CD4-positive, alpha-beta T cell (primary cell): ENCODE measurements around the gene PRKCA. TPM values are rescaled to one million over a fixed set of nuclear protein-coding genes. Genes with fewer than 3 reads are reported as not detected.

Source experiments
- ATAC-seq: fragments of 200-7000 bp; cut with Tn5 transposase; one replicate; pipeline ENCODE4 v1.10.0; 2022; ENCODE audit warnings: mild to moderate bottlenecking; ENCODE audit not compliant: poor library complexity
- CTCF ChIA-PET: fragments of 350-600 bp; sonication (Branson Sonifier 250); formaldehyde crosslinking; loops from one replicate; lab custom pipeline; 2021; ENCODE audit warnings: antibody characterized with exemption, inconsistent platforms; lab: Charles Lee
- POLR2A ChIA-PET: fragments of 350-600 bp; sonication (Branson Sonifier 250); formaldehyde crosslinking; loops from one replicate; lab custom pipeline; 2021; ENCODE audit warnings: antibody characterized with exemption, inconsistent platforms; lab: Charles Lee
- DNase-seq, 14 experiments: peaks; one replicate each; pipeline ENCODE4 v3.0.0-alpha.2; 2013 to 2020; ENCODE audit warnings: mixed read lengths in 2 of 14
- H3K27ac ChIP-seq, 2 donors: one replicate each; pipeline versions ENCODE4 v1.5.1 to v1.7.0; 2013; ENCODE audit warnings: low read length in 2 of 2, low read depth in 1 of 2, mild to moderate bottlenecking in 1 of 2
- H3K27me3 ChIP-seq, 2 experiments: 1 replicate in 1 of 2; 2 replicates in 1 of 2; pipeline versions ENCODE4 v1.6.1 to v1.7.0; 2013; ENCODE audit warnings: low read length in 2 of 2, control low read depth in 1 of 2, mild to moderate bottlenecking in 1 of 2, moderate library complexity in 1 of 2; ENCODE audit not compliant: insufficient read depth in 2 of 2, control insufficient read depth in 1 of 2
- H3K36me3 ChIP-seq: one replicate; pipeline ENCODE4 v1.6.1; 2013; ENCODE audit warnings: low read length, control low read depth; ENCODE audit not compliant: insufficient read depth
- H3K4me1 ChIP-seq: one replicate; pipeline ENCODE4 v1.6.1; 2013; ENCODE audit warnings: low read length, control low read depth; ENCODE audit not compliant: insufficient read depth
- H3K4me3 ChIP-seq: one replicate; pipeline ENCODE4 v1.5.1; 2013; ENCODE audit warnings: mild to moderate bottlenecking, low read length, moderate library complexity
- H3K9me3 ChIP-seq, 2 experiments: 1 replicate in 1 of 2; 2 replicates in 1 of 2; pipeline versions ENCODE4 v1.6.1 to v1.7.0; 2013; ENCODE audit warnings: low read length in 2 of 2, mild to moderate bottlenecking in 2 of 2, control low read depth in 1 of 2, moderate library complexity in 1 of 2; ENCODE audit not compliant: control insufficient read depth in 1 of 2, insufficient read depth in 1 of 2
- H3K27ac Mint-ChIP-seq: one replicate; pipeline ENCODE4 v1.8.0; 2020; ENCODE audit warnings: mixed read lengths
- H3K27me3 Mint-ChIP-seq: one replicate; pipeline ENCODE4 v1.8.0; 2021; ENCODE audit warnings: mixed read lengths
- H3K36me3 Mint-ChIP-seq: one replicate; pipeline ENCODE4 v1.8.0; 2021; ENCODE audit warnings: low read depth, mixed read lengths
- H3K4me1 Mint-ChIP-seq: one replicate; pipeline ENCODE4 v1.8.0; 2021; ENCODE audit warnings: low read depth, mixed read lengths
- H3K4me3 Mint-ChIP-seq: one replicate; pipeline ENCODE4 v1.8.0; 2020; ENCODE audit warnings: mild to moderate bottlenecking, mixed read lengths
- H3K9me3 Mint-ChIP-seq: one replicate; pipeline ENCODE4 v1.8.0; 2020; ENCODE audit warnings: mixed read lengths
- intact Hi-C, 2 experiments: fragments of 100-400 bp; cut with DNase I in 1 of 2; cut with micrococcal nuclease in 1 of 2; formaldehyde crosslinking; loops; one replicate each; pipeline versions ENCODE4 v1.15.1 to v1.9.0; 2023 to 2025; cut with DNase I, micrococcal nuclease
- total RNA-seq, 174 experiments: library from RNA in 2 of 174; stranded (reverse) in 2 of 174; gene quantifications; one replicate each; pipeline ENCODE4 v1.2.3 and lab custom pipeline; 2021 to 2026
- TF ChIP-seq, protein P1 (sequence below): fragments of 200-600 bp; IDR thresholded peaks from one replicate; pipeline ENCODE4 v1.8.0; 2022; ENCODE audit warnings: antibody characterized with exemption, mild to moderate bottlenecking

Gene PRKCA
- total RNA-seq, 2 experiments from 2014 or later: 84.8 to 88.6 TPM

DNA sequence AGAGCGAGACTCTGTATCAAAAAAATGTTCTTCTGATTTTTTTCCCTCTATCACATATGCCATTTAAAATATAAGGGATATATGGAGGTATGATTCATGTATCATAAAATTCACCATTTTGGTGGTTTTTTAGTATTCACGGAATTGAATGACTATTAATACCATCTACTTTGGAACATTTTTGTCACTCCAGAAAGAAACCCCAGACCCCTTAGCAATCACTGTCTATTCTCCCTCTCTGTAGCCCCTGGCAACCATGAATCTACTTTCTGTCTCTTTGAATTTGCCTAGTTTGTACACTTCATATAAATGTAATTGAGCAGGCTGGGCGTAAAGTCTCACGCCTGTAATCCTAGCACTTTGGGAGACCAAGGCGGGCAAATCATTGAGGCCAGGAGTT, 75.9 kb downstream of the PRKCA start:
- no peak overlapping the region for H3K27ac Mint-ChIP-seq
- H3K36me3 Mint-ChIP-seq: no peaks in the 10 kb centered on the region
- no peak overlapping the region for H3K27ac ChIP-seq
- no peaks in the 10 kb centered on the region for H3K27me3 ChIP-seq
- no peaks in the 10 kb centered on the region for H3K36me3 ChIP-seq
- H3K4me3 Mint-ChIP-seq: no peak overlapping the region
- DNase-seq (no peak), ATAC-seq (no peak)
- POLR2A ChIA-PET: interaction anchor here (2.0 kb wide), 1 partner anchor 25 kb away, joined by 4 read pairs; no protein-coding TSS in a partner anchor
- H3K9me3 ChIP-seq: no peaks in the 10 kb centered on the region
- CTCF ChIA-PET: no interaction called here
- H3K9me3 Mint-ChIP-seq: no peaks in the 10 kb centered on the region
- H3K4me3 ChIP-seq: no peak overlapping the region
- H3K27me3 Mint-ChIP-seq: no peaks in the 10 kb centered on the region
- H3K4me1 Mint-ChIP-seq: peaks cover 81% of the 10 kb centered on the region
- H3K4me1 ChIP-seq: peaks cover 23% of the 10 kb centered on the region
- TF ChIP-seq, protein P1, sequence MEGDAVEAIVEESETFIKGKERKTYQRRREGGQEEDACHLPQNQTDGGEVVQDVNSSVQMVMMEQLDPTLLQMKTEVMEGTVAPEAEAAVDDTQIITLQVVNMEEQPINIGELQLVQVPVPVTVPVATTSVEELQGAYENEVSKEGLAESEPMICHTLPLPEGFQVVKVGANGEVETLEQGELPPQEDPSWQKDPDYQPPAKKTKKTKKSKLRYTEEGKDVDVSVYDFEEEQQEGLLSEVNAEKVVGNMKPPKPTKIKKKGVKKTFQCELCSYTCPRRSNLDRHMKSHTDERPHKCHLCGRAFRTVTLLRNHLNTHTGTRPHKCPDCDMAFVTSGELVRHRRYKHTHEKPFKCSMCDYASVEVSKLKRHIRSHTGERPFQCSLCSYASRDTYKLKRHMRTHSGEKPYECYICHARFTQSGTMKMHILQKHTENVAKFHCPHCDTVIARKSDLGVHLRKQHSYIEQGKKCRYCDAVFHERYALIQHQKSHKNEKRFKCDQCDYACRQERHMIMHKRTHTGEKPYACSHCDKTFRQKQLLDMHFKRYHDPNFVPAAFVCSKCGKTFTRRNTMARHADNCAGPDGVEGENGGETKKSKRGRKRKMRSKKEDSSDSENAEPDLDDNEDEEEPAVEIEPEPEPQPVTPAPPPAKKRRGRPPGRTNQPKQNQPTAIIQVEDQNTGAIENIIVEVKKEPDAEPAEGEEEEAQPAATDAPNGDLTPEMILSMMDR: no peak
- intact Hi-C loops: no loop called here

DNA sequence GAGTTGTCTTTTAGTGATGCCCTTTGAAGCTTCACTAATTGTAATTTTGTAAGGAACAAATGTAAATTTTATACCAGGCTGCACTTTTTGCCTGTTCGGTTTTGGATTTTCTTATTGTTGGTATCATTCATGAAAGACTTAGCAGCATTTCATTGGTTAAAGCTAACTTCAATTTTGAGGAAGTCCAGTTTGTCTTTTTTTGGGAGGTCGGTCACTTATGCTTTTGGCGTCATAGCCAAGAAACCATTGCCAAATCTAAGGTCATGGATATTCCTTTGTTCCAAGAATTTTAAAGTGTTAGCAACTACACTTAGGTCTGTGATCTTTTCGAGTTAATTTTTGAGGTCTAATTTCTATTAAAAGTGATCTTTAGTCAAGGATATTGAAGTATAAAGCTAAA, 77.1 kb downstream of the PRKCA start:
- H3K36me3 ChIP-seq: no peaks in the 10 kb centered on the region
- H3K4me1 ChIP-seq: peaks cover 14% of the 10 kb centered on the region
- no peaks in the 10 kb centered on the region for H3K27me3 ChIP-seq
- Mint-ChIP-seq H3K27ac (peak overlapping the region; percentile 47), H3K27me3 (no peaks in the 10 kb centered on the region), H3K4me3 (no peak overlapping the region), H3K36me3 (no peaks in the 10 kb centered on the region), H3K4me1 (peaks cover 75% of the 10 kb centered on the region), H3K9me3 (no peaks in the 10 kb centered on the region)
- DNase-seq (no peak), ATAC-seq (no peak)
- CTCF ChIA-PET: no interaction called here
- no peak overlapping the region for H3K4me3 ChIP-seq
- TF ChIP-seq, protein P1: no peak
- intact Hi-C loops: no loop called here
- no peaks in the 10 kb centered on the region for H3K9me3 ChIP-seq
- POLR2A ChIA-PET: interaction anchor here (0.9 kb wide), 1 partner anchor 10 kb away, joined by 3 read pairs; no protein-coding TSS in a partner anchor
- no peak overlapping the region for H3K27ac ChIP-seq

DNA sequence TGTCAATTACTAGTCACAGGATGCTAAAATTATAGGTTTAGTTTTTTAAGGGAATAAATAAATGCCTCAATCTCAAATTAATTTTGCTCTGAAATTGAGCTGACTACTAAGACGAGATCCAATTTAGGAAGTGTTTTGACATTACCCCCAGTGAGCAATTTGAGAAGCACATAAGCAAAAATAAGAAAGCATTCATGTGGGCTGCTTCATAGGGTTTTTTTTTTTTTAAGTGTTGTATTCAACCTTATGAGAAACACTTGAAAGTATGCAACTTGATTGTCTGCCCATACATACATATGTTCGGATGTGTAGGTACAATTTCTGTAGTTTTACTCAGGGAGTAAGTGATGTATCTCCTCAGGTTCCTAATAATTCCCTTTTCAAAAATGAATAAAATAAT, 77.6 kb downstream of the PRKCA start:
- H3K9me3 Mint-ChIP-seq: no peaks in the 10 kb centered on the region
- POLR2A ChIA-PET: interaction anchor here (0.9 kb wide), 1 partner anchor 10 kb away, joined by 3 read pairs; no protein-coding TSS in a partner anchor
- no peaks in the 10 kb centered on the region for H3K9me3 ChIP-seq
- H3K27me3 ChIP-seq: no peaks in the 10 kb centered on the region
- H3K4me1 ChIP-seq: peaks cover 11% of the 10 kb centered on the region
- H3K4me3 ChIP-seq: no peak overlapping the region
- H3K27me3 Mint-ChIP-seq: no peaks in the 10 kb centered on the region
- no peak overlapping the region for H3K27ac ChIP-seq
- ATAC-seq (no peak), DNase-seq (no peak)
- H3K4me3 Mint-ChIP-seq: no peak overlapping the region
- no peaks in the 10 kb centered on the region for H3K36me3 ChIP-seq
- intact Hi-C loops: no loop called here
- CTCF ChIA-PET: no interaction called here
- TF ChIP-seq, protein P1: no peak
- no peaks in the 10 kb centered on the region for H3K36me3 Mint-ChIP-seq
- no peak overlapping the region for H3K27ac Mint-ChIP-seq
- H3K4me1 Mint-ChIP-seq: peaks cover 74% of the 10 kb centered on the region
